ENCODE results near the gene RBX1.
"Not testable (repeated sequence)": the region's sequence is repeated elsewhere in the genome, so short reads cannot be mapped to it uniquely, and the experiment has no call there.

RBX1 gene

DNA sequence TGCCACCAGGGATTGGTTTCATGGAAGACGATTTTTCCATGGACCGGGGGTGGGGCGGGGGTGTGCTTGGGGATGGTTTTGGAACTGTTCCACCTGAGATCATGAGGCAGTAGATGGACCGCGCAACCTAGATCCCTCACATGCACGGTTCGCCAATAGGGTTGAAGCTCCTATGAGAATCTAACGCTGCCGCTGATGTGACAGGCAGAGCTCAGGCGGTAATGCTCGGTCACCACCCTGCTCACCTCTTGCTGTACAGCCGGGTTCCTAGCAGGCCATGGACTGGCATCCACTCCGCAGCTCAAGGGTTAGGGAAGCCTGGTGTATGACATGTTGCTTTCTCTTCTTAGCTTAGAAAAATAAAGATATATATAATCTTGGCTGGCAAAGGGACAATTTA lies 22.0 kb downstream of the RBX1 start:
- DNase-seq = no peak

DNA sequence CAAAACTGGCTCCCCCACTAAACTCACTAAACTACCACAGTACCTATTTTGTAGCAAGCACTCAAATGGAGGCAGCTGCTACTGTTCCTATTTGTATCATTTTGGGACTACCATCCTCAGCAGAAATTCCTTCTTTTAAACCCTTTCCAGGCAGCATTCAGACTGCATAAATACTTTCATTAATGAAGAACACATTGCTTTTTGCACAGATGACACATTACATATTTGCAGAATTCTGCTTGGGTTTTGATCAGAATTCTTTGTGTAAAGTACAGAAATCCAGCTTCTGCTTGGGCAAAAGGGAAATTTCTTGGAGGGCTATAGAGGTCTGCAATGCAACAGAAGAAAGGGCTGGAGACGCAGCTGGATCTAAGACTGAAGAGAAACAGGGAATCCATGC lies 24.2 kb downstream of the RBX1 start:
- no peak for DNase-seq

DNA sequence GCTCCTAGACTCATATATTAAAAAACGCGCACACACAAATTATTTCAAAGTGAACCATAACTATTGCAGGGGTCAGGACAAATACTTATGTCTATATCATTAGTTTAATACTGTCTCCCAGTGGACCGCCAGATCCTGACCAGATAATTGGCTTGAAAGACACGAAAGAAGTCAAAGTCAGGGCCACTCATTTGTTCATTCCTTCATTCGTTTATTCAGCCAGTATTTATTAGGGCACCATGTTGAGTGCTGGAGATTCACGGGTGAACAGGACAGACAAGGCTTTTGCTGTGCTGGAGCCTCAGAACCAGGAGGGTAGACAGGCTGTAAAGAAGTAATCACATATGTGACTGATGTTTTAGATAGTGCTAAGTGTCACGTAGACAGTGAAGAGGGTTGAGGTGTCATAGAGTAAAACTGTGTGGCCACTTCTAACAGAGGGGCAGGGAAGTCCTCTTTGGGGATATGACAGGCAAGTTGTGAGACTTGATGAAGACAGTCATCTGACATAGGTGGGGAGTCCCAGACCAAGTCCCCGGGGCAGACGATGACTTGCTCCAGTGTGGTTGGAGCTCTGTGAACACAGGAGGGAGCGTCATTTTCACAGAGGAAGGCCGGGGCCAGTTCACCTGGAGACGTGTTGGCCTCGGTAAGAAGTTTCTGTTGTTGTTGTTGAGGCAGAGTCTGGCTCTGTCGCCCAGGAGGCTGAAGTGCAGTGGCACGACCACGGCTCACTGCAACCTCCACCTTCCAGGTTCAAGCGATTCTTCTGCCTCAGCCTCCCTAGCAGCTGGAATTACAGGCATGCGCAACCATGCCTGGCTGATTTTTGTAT lies 25.9 kb downstream of the RBX1 start:
- DNase-seq = no peak

DNA sequence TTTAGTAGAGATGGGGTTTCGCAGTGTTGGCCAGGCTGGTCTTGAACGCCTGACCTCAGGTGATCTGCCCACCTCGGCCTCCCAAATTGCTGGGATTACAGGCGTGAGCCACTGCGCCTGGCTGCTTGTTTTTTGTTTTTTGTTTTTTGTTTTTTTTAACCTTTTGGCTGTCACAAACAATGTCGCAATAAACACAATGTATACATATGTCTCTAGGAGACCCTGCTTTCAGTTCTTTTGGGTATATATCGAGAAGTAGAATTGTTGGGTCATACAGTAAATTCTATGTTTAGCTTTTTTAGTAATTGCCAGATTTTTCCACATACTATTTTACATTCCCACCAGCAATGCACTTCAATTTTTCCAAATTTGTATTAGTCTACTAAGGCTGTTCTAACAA lies 28.0 kb downstream of the RBX1 start:
- no peak for DNase-seq

DNA sequence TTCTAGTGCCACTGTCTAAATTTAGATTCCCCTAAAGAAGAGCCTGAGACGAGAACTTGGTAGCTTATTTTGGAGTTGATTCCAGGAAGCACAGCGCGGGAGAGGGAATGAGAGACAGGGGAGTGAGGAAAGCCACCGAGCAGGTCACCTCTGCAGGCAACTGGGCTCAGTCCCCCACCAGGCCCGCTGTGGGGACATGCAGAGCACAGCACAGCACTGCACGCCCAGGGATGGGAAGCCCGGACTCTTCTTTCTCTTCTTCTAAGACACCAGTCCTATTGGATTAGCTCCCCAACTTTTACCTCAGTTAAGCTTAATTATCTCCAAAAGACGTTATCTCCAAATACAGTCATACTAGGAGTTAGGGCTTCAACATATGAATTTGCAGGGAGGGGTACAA lies 28.7 kb downstream of the RBX1 start:
- DNase-seq = no peak

DNA sequence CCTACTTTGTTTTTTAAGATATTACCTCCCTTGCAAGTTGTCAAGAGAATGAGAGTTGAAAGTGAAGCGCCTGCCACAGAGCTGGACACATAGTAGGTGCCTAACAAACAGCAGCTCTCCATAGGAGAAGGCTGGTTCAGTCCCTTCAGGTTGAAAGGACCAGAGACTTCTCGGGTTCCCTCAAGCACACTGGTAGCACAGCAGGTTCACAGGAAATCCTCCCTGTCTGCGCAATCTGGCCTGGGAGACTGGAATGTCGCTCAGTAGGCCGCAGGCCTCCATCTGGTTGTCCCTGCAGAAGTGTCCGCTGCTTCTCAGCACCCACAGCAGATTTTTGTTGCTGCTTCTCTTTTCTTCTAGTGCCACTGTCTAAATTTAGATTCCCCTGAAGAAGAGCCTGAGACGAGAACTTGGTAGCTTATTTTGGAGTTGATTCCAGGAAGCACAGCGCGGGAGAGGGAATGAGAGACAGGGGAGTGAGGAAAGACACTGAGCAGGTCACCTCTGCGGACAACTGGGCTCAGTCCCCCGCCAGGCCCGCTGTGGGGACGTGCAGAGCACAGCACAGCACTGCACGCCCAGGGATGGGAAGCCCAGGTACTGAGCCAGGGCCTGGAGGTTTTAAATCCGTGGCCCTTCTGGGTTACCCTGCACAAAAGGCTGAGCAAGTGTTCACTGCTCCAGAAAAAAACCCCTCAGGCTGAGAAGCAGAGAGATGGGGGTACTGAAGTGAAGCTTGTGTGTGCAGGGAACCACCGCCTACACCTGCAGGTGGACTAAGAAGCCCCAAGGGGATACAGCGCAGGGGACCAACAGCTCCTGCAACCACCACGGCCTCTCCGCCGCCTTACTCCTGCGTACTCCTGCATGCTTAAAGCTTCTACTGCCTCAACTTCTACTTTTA lies 31.6 kb downstream of the RBX1 start:
- DNase-seq = no peak

DNA sequence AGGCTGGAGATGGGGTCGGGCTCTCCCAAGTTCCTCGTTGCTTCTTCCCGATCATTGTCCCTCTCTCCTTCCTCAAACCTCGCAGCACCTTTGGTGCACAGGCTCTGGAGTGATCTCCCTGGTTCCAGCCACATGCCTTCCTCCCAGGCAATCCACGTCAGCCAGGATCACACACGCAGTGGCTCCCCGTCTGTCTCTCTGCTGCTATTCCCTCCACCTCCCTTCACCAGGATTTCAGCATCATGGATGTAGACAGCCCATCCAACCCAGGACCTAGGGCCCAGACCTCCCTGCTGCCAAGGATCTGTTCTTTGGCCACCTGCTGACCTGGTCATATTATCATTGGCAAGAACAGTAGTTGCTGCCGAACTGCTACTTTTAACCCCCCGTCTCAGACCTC lies 40.1 kb downstream of the RBX1 start:
- no peak for DNase-seq

DNA sequence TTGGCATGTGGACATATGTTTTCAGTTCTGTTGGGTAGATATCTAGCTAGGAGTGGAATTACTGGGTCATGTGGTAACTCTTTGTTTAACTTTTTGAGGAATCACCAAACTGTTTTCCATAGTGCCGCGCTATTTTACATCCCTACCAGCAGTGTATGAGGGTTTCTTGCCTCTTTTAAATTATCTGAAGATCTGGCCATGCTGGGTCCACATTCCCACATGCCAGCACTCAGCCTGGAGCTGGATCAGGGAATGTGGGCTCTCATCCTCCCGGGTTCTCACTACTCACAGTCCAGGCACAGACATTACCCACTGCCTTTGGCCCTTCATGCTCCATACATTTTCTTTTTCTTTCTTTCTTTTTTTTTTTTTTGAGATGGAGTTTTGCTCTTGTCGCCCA lies 44.6 kb downstream of the RBX1 start:
- DNase-seq = no peak

DNA sequence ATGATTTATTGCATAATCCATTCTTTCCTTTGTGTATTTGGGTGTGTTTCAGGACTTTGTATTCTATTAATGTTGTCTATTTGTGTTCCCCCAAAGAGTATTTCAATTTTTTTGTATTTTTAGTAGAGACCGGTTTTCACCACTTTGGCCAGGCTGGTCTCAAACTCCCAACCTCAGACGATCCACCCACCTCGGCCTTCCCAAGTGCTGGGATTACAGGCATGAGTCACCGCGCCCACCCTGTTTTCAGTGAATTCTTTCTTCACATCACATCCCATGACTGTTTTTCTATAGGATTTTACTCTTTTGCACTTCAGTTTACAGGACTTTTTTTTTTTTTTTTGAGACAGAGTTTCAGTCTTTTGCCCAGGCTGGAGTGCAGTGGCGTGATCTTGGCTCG lies 46.3 kb downstream of the RBX1 start:
- peak in 2 of 3 donors; percentile 44 to 54 for DNase-seq

DNA sequence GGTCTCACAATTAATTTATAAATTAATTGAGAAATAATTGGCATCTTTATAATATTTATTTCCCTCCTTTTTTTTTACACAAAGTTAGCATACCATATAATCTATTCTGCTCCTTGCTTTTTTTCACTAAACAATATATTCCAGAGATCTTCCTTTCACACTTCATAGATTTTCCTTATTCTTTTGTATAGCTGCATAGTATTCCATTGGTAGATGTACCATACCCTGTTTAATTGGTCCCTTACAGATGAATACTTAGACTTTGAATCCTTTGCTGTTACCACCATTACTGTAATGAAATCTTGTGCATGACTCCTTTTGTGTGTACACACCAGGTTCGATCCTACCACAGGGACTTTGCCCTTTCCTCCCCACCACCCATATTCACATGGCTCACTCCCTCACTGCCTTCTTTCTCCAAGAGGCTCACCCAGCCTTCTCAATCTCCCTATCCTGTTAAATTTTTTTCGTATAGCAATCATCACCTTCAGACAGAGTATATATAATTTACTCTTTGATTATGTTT lies 48.9 kb downstream of the RBX1 start:
- DNase-seq = no peak

DNA sequence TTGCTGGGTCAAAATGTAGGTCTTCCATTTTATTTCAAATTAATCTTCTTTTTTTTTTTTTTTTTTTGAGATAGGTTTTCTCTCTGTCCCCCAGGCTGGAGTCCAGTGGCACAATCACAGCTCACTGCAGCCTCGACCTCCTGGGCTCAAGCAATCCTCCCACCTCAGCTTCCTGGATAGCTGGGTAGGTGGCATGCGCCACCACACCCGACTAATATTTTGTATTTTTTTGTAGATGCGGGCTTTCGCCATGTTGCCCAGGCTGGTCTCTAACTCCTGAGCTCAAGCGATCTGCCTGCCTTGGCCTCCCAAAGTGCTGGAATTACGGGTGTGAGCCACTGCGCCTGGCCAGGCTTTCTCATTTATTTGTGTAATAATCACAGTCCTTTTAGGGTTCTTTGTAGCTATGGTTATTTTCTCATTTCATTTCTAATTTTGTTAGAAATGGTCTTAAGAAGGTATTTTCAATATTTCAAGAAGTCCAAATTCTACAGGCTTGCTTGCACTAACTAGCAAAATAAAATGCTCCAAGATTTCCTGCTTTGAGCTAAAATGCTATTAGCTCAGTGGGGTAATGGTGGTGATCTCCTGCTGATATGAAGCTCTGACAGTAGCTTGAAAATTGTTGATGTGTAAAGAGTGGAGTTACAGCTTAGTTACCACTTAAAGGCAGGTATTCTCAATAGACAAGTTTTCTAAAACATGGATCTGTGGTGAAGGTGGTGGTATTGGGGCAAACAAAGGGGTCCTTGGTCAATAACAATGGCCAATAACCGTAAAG lies 50.0 kb downstream of the RBX1 start:
- no peak for DNase-seq

DNA sequence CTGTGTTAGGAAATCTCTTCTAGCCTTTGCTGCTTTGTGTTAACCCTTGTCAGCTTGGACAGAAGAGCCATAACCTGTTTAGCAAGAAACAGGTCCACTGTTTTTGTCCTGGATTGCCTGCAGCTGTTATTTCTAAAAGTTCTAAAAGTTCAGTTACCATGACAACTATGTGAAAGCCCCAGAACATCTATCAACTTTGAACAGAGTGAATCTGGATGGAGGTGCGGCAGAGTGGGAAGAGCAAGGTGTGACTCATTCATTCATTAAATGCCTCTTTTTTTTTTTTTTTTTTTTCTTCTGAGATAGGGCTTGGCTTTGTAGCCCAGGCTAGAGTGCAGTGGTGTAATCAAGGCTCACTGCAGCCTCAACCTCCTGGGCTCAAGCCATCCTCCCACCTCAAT lies 50.5 kb downstream of the RBX1 start:
- DNase-seq = no peak

DNA sequence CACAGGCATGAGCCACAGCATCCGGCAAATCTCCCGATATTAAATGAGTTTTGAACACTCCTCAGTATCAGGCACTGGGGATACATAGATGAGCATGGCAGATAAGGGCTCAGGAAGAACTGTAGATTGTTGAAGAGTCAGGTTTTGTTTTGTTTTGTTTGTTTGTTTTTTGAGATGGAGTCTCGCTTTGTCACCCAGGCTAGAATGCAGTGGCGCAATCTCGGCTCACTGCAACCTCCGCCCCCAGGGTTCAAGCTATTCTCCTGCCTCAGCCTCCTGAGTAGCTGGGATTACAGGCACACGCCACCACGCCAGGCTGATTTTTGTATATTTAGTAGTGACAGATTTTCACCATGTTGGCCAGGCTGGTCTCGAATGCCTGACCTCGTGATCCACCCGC lies 51.2 kb downstream of the RBX1 start:
- DNase-seq = not testable (repeated sequence)

DNA sequence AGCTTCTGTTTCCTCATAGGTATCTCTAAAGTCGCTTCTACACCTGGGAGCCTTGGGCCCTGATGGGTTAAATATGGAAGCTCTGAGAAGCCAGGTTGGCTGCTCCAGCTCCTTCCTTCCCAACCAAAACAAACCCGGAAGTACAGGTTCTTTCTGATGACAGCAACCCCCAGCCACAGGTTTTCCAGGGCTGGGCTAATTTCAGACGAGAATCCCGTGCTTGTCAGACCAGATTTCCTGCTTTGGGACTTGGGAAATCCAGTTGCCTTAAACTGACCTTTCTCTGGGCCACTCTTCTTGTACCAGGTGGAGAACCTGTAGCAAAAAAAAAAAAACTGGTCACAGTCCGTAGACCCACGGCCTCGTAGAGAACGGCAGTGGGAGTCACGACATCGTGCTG lies 51.9 kb downstream of the RBX1 start:
- DNase-seq = no peak

DNA sequence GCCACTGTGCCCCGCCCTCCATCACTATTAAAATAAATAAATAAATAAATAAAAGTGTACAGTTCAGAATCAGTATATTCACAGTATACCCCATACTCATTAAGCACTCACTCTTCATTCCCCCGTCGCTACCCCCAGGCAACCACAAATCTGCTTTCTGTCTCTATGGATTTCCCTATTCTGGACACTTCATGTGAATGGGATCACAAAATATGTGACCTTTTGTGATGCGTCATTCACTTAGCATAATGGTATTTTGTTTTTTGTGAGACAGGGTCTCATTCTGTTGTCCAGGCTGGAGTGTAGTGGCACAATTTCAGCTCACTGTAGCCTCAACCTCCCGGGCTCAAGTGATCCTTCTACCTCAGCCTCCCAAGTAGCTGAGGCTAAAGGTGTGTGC lies 52.8 kb downstream of the RBX1 start:
- DNase-seq = no peak

DNA sequence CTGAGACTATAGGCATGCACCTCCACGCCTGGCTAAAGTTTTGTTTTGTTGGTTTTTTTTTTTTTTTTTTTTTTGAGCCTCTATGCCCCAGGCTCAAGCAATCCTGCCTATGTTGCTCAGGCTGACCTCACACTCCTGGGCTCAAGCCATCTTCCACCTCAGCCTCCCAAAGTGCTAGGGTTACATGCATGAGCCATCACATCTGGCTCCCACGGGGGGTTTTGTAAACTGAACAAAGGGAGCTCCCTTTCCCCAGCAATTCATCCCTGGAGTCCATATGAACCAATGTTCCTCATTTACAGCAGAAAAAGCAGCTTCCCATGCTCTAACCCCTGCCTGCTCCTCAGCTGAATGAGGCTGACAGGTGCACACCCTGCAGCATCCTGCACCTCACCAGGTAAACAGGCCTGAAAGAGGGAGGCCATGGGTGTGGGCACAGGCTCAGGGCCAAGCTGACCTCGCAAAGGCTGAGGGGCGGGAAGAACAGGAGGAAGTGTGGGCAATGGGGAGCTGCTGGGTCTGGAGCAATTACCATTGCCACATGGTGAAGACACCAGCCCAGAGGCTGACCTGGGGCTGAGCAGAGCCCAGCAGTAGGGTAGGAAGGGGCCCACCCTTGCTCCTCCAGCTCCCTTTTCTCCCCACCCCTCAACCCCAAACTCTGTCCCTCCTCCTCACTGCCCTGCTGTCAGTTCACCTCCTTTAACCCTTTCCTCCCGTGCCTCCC lies 58.2 kb downstream of the RBX1 start:
- peak in 2 of 3 donors; percentile 50 to 55 for DNase-seq

DNA sequence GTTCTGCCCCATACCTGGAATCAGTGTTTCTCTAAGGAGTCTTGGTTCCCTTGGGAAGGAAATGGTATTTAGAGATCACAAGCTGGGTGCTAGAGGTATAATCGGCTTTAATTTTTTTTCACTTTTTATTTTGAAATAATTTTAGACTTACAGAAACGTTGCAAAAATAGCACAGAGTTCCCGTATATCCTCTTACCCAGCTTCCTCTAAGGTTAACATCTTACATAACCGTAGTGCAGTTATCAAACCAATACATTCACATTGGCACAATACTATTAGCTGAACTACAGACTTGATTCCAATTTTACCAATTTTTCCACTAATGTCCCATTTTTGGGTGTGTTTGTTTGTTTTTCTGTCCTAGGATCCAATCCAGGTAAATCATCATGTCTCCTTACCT lies 63.8 kb downstream of the RBX1 start:
- no peak for DNase-seq

DNA sequence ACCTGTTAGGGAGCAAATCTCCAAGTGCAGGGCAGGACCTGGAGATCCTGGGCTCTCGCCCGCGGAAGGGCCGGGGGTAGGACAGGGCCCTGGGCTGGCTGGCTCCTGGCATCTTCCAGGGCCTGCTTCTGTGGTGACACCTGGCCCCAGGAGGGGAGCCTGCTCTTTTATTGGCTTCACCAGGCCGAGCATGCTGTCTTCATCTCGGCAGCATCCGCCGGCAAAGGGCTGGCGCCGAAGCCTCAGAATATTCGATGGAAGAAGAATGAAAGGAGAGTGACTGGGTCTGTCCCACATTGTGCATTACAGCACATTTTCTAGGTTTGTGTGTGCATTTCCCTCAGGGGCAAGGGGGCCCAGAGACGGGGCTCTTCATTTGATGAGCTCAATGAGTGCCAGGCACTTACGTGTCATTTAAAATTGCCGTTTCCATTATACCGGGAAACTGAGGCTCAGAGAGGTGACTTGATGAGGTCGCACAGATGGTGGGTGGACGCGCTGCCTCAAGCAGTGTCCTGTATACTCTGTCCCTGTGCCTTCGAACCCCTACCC lies 70.0 kb downstream of the RBX1 start:
- DNase-seq = peak in 1 of 3 donors; percentile 15

DNA sequence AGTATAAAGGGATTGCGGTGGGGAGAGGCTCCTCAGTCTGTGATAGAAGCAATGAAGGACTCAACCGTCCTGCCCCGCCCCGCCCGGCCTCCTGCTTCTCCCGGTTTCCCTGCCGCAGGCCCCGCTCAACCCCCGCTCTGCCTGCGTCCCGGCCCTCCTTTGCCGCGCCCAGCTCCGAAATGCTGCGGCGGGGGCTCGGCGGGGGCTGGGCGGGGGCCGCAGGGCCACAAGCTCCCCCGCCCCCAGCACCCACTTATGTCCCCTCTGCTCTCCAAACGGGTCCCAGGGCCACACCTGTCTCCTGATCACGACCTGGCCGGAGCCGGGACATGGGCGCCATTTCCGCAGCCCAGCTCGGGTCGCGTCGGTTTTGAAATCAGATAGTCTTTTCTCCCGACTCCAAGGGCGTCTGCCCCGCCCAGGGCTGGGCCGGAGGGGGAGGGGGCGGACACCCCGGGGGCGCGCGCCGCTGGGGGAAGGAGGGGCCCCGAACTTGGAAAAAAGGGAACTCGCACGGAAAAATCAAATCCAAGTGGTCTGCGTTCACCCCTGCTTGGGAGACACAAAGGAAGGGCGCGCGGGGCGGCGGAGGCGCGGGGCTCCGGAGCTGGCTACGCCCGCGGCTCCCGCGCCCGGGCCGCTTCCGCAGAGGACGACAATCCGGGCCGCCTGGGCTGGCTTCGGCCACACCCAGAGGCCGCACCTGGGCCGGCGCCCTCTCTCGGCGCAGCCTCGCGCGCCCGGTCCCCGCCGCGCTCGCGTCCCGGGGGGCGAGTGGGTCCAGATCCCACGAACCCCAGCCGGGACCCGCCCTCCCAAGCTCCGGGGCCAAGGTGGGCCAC lies 70.7 kb downstream of the RBX1 start:
- DNase-seq = peak; percentile 85 to 95 (median 92)

DNA sequence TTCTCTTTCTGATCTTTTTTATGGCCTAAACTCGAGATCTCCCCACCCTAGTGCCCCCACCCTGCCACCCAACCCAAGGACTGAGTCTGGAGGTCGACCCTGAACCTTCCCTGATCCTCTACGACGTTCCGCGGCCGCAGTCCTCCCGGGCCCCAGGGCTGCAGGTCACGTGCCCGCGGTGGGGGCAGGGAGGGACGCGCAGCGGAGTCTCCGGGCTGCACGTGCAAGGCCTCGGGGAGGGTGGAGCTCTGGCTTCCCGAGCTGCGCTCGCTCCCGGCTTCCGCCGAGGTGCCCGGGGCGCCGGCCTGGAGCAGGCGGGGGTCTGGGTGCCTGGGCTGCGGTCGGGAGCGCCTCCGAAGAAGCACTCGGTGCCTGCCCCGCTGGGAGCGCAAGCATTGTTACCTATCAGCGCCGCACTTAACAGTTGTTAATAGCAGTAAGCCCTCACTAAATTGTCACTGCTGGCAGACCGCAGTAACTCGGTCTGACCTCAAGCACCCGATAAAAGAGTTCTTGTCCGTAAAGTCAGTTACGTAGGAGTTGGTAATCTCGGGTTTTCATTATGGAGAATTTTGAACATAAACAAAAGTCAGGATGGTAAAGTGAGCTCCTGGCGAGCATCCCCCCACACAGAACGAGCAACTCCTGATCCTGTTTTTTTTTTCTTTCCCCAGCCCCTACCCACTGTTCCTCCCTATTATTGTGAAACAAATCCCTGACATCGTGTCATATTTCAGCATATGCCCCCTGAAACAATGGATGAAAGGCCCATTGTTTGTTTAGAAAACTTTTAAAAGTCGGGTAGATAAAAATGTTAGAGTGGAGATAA lies 71.5 kb downstream of the RBX1 start:
- DNase-seq = peak; percentile 78 to 93 (median 86)

All from suppressor macrophage treated with lipopolysaccharide for 1 hour (primary cell).